K562 (cell line): ENCODE results near the gene BEST4. TPM values are rescaled to one million over a fixed set of nuclear protein-coding genes. Genes with fewer than 3 reads are reported as not detected.

Experiments
- ATAC-seq: fragments of 200-7000 bp; cut with Tn5 transposase; 3 replicates; pipeline ENCODE4 v1.9.1; 2020; ENCODE audit warnings: moderate library complexity
- BruUV-seq: library from RNA; stranded (reverse); fragments of 400-500 nt; replicated peaks from 2 replicates; lab custom pipeline; 2021; lab: Mats Ljungman, UMichigan
- CTCF ChIA-PET: fragments of 300-600 bp; formaldehyde crosslinking; extraction: SDS; loops from one replicate; lab custom pipeline; 2021; ENCODE audit warnings: low intra/inter-chr PET ratio; lab: Yijun Ruan, JAX
- POLR2A ChIA-PET: fragments of 300-600, 350-650 bp; sonication (Branson Sonifier 250); formaldehyde crosslinking; extraction: SDS; loops from one replicate; lab custom pipeline; 2021; ENCODE audit warnings: antibody characterized with exemption, inconsistent platforms; lab: Yijun Ruan, JAX
- DNase-seq, 4 experiments: peaks; one replicate each; pipeline versions ENCODE4 v3.0.0 to v3.0.0-alpha.2; 2011 to 2018; ENCODE audit warnings: low spot score in 3 of 4, mixed read lengths in 3 of 4; ENCODE audit errors: extremely low read depth in 1 of 4
- FAIRE-seq: peaks from 2 replicates; lab custom pipeline; 2011; peaks lifted over from hg19 to GRCh38; lab: Jason Lieb, UNC
- H2AFZ ChIP-seq: 2 replicates; pipeline ENCODE4 v1.6.0; 2011; ENCODE audit warnings: low read depth, low read length, control low read depth, inconsistent platforms
- H3K27ac ChIP-seq: fragments of 200-600 bp; 3 replicates; pipeline ENCODE4 v1.8.0; 2011; ENCODE audit warnings: low read depth, mild to moderate bottlenecking, control low read depth, inconsistent platforms, low read length, moderate library complexity, mixed read lengths; ENCODE audit errors: extremely low read depth
- H3K27me3 ChIP-seq, 2 experiments: fragments of 300-600 bp in 1 of 2; 2 replicates in 1 of 2; 3 replicates in 1 of 2; pipeline versions ENCODE4 v1.6.0 to v1.8.0; 2011; ENCODE audit warnings: inconsistent platforms in 2 of 2, low read length in 2 of 2, mild to moderate bottlenecking in 1 of 2, mixed read lengths in 1 of 2, moderate library complexity in 1 of 2; ENCODE audit not compliant: control insufficient read depth in 2 of 2, insufficient read depth in 2 of 2
- H3K36me3 ChIP-seq: fragments of 300-600 bp; 3 replicates; pipeline ENCODE4 v1.8.0; 2011; ENCODE audit warnings: mild to moderate bottlenecking, low read length, inconsistent platforms; ENCODE audit not compliant: control insufficient read depth, insufficient read depth
- H3K4me1 ChIP-seq, 2 experiments: fragments of 200-600 bp in 1 of 2; replicated peaks in 1 of 2; 2 replicates in 1 of 2; 3 replicates in 1 of 2; pipeline versions ENCODE4 v1.5.1 to v1.8.0; 2011; ENCODE audit warnings: inconsistent platforms in 2 of 2, low read length in 2 of 2, mild to moderate bottlenecking in 1 of 2, mixed read lengths in 1 of 2, moderate library complexity in 1 of 2; ENCODE audit not compliant: control insufficient read depth in 2 of 2, insufficient read depth in 2 of 2
- H3K4me2 ChIP-seq: 2 replicates; pipeline ENCODE4 v1.6.1; 2011; ENCODE audit warnings: low read length, control low read depth, inconsistent platforms, mixed read lengths; ENCODE audit not compliant: insufficient read depth
- H3K4me3 ChIP-seq: fragments of 200-600 bp; sonication (generic), shearing (Covaris generic); 2 replicates; pipeline ENCODE4 v1.5.1; 2016; ENCODE audit warnings: control low read depth, inconsistent platforms
- H3K79me2 ChIP-seq: fragments of 200-600 bp; 3 replicates; pipeline ENCODE4 v1.8.0; 2011; ENCODE audit warnings: low read length, inconsistent platforms; ENCODE audit not compliant: control insufficient read depth, insufficient read depth
- H3K9ac ChIP-seq, 2 experiments: 2 replicates each; pipeline versions ENCODE4 v1.6.0 to v1.6.1; 2011; ENCODE audit warnings: low read depth in 2 of 2, low read length in 2 of 2, control low read depth in 1 of 2, inconsistent platforms in 1 of 2, mild to moderate bottlenecking in 1 of 2, mixed read lengths in 1 of 2; ENCODE audit not compliant: insufficient read depth in 1 of 2
- H3K9me1 ChIP-seq: one replicate; pipeline ENCODE4 v1.6.0; 2011; ENCODE audit warnings: inconsistent platforms, mild to moderate bottlenecking, low read length, moderate library complexity; ENCODE audit not compliant: control insufficient read depth, insufficient read depth
- H3K9me3 ChIP-seq: replicated peaks from 2 replicates; pipeline ENCODE4 v1.5.1; 2011; ENCODE audit warnings: low read depth, low read length, inconsistent platforms; ENCODE audit not compliant: control insufficient read depth, insufficient read depth
- H4K20me1 ChIP-seq: replicated peaks from 2 replicates; pipeline ENCODE4 v1.6.1; 2011; ENCODE audit warnings: low read length, inconsistent platforms, mixed read lengths; ENCODE audit not compliant: control insufficient read depth, insufficient read depth
- ELK1 ChIP-seq: sonication (generic); formaldehyde crosslinking; IDR thresholded peaks from 2 replicates; pipeline ENCODE4 v1.8.1; 2022; ENCODE audit warnings: missing genetic modification reagents
- IRF2 ChIP-seq: sonication (generic); formaldehyde crosslinking; IDR thresholded peaks from 2 replicates; pipeline ENCODE4 v1.8.1; 2022; ENCODE audit warnings: mild to moderate bottlenecking, missing genetic modification reagents
- JUN ChIP-seq, 2 experiments: sonication (generic) in 1 of 2; formaldehyde crosslinking in 1 of 2; IDR thresholded peaks; 2 replicates each; pipeline versions ENCODE4 v1.6.1 to v1.8.0; 2012 to 2022; ENCODE audit warnings: borderline replicate concordance in 2 of 2, mild to moderate bottlenecking in 2 of 2, improper control_type of control experiment in 1 of 2, low read depth in 1 of 2, low read length in 1 of 2, missing genetic modification reagents in 1 of 2
- LARP7 ChIP-seq: fragments of 450-650 bp; IDR thresholded peaks from 2 replicates; pipeline ENCODE4 v1.6.1; 2016
- MXI1 ChIP-seq: IDR thresholded peaks from 2 replicates; pipeline ENCODE4 v1.6.1; 2011; ENCODE audit warnings: low read depth, mild to moderate bottlenecking, improper control_type of control experiment, low read length
- TARDBP ChIP-seq: fragments of 450-650 bp; IDR thresholded peaks from 2 replicates; pipeline ENCODE4 v1.6.1; 2016
- ZBED1 ChIP-seq: IDR thresholded peaks from 2 replicates; pipeline ENCODE4 v1.6.1; 2014
- WGBS: fragments of 100-300 bp; shearing (Covaris generic); methylation state at CpG from one replicate; pipeline ENCODE4 v1.1.6; 2016; ENCODE audit warnings: low coverage, mixed read lengths; ENCODE audit not compliant: insufficient coverage; ENCODE audit errors: missing lambda C conversion rate; 5-methylcytosine and 5-hydroxymethylcytosine counted together
- in situ Hi-C: fragments of 300-500 bp; cut with MboI; formaldehyde crosslinking; loops from 4 replicates; pipeline ENCODE4 v1.15.0; 2018; ENCODE audit warnings: inconsistent platforms, mixed read lengths
- intact Hi-C: fragments of 100-400 bp; cut with micrococcal nuclease; formaldehyde crosslinking; loops from 2 replicates; pipeline ENCODE4 v1.14.2; 2022
- polyA plus RNA-seq, 8 experiments: library from polyadenylated mRNA; depleted of rRNA in 4 of 8; stranded (reverse) in 5 of 8; unstranded in 3 of 8; fragments of >200 nt; fragmentation: Nextera tagmentation in 2 of 8; fragmentation: Illumina TruSeq in 1 of 8; extraction: Ambion mirVana in 2 of 8; extraction: Trizol in 1 of 8; gene quantifications; 2 replicates each; pipeline versions ENCODE4 v1.2.1 to v1.2.3, GENCODE V29; 2011 to 2014; ENCODE audit warnings: inconsistent platforms in 1 of 8, missing spikeins in 1 of 8
- total RNA-seq, 7 experiments: library from RNA; depleted of rRNA in 6 of 7; stranded (reverse); fragments of >200 nt in 6 of 7; fragmentation: Illumina TruSeq in 2 of 7; extraction: Trizol in 2 of 7; gene quantifications; 2 replicates each; pipeline versions ENCODE4 v1.2.1 to v1.2.3, GENCODE V29; 2011 to 2021; ENCODE audit warnings: low replicate concordance in 1 of 7
- TF ChIP-seq, protein P1 (sequence below): fragments of 250-450 bp; sonication (Bioruptor Pico); IDR thresholded peaks from 2 replicates; pipeline ENCODE4 v1.5.1; 2021; ENCODE audit warnings: mild to moderate bottlenecking

Gene BEST4
- total and polyA plus RNA-seq, 9 of the 15 experiments (the other 6 are each of a cell fraction or from before 2014, with no cell fraction given): 0.07 to 0.11 TPM; not detected in 7

- ATAC-seq (no peak), FAIRE-seq (no peak), DNase-seq (no peak)
- Histone ChIP-seq H3K4me2 (no peak overlapping the region), H3K9me1 (peaks cover 2% of the 10 kb centered on the region), H4K20me1 (peaks cover 2% of the 10 kb centered on the region), H3K27ac (no peak overlapping the region), H3K9me3 (no peaks in the 10 kb centered on the region), H3K4me3 (no peak overlapping the region), H3K79me2 (peaks cover 6% of the 10 kb centered on the region), H3K27me3 (no peaks in the 10 kb centered on the region), H3K36me3 (peaks cover 30% of the 10 kb centered on the region), H2AFZ (no peak overlapping the region), H3K9ac (no peak overlapping the region), H3K4me1 (peaks cover 0 to 17% of the 10 kb centered on the region in 2 experiments; a peak in 4 of 5 replicates)
- POLR2A ChIA-PET: interaction anchor here (0.6 to 12.0 kb wide), 7 partner anchors 5 to 62 kb away, joined by 3 to 253 read pairs (median 7); partner anchors contain the start of genes BEST4, BTBD19, PLK3 and RPS8
- no TSS peak for BruUV-seq
- WGBS: 59% methylated on average over 8 of the region's 8 CpGs
- in situ Hi-C loops: no loop called here
- TF ChIP-seq TARDBP (no peak), MXI1 (no peak), IRF2 (CRISPR knock-in tag) (no peak), ZBED1 (no peak), ELK1 (CRISPR knock-in tag) (no peak), LARP7 (no peak), JUN (IDR thresholded peaks at IDR 0.05; ENCODE audit: borderline replicate concordance, low read depth, low read length) (no peak), JUN (CRISPR knock-in tag; IDR thresholded peaks at IDR 0.05; ENCODE audit: borderline replicate concordance) (no peak)
- TF ChIP-seq, protein P1, sequence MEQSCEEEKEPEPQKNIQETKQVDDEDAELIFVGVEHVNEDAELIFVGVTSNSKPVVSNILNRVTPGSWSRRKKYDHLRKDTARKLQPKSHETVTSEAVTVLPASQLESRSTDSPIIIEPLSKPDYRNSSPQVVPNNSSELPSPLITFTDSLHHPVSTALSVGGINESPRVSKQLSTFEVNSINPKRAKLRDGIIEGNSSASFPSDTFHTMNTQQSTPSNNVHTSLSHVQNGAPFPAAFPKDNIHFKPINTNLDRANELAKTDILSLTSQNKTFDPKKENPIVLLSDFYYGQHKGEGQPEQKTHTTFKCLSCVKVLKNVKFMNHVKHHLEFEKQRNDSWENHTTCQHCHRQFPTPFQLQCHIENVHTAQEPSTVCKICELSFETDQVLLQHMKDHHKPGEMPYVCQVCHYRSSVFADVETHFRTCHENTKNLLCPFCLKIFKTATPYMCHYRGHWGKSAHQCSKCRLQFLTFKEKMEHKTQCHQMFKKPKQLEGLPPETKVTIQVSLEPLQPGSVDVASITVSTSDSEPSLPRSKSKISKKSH (CRISPR knock-in tag): no peak
- CTCF ChIA-PET: no interaction called here
- intact Hi-C loops: no loop called here
Observed at GRCh38 chr1:44783697-44784093, 4.3 kb downstream of the BEST4 start.
